ENCODE measurements around the gene SMCP.
A peak's percentile ranks its signal among the peaks of the same experiment; 100 is the strongest.

SMCP gene, protein sequence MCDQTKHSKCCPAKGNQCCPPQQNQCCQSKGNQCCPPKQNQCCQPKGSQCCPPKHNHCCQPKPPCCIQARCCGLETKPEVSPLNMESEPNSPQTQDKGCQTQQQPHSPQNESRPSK

GRCh38 chr1:152878042-152878441, at the start of gene SMCP:
Gene SMCP, plus strand, starts transcription at chr1:152878322. Its CDS starts 6,101 bp downstream, at chr1:152884423.
- no peak for DNase-seq (ENCODE audit: low read depth in 1 of 2, low spot score in 1 of 2)

GRCh38 chr1:152836870-152837269, 41.3 kb upstream of the SMCP start:
- no peak for DNase-seq (ENCODE audit: low read depth in 1 of 2, low spot score in 1 of 2)

DNA sequence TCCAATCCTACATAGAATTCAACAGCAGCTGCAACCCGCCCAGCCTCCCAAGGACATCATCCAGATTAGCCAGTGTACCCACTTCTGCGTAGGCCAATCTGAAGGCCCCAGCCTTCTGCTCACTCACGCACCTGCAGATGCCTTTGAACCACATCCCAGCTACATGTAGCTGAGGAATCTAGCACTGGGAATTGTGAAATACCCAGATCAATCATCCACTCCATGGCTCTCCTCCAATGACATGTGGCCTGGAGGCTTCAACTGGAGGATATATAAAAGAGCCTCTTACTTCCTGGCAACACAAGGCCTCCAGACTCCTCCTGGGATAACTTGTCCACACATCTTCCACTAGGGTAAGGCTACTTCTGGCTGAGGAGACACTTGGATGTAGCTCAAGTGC, 35.6 kb upstream of the SMCP start, which contains the start of gene LCE6A:
Gene LCE6A (plus strand): TSS at position 301 of the 400 bp plus-strand sequence. CDS start 665 bp downstream, outside the sequence.
- no peak for DNase-seq (ENCODE audit: low read depth in 1 of 2, low spot score in 1 of 2)

DNA sequence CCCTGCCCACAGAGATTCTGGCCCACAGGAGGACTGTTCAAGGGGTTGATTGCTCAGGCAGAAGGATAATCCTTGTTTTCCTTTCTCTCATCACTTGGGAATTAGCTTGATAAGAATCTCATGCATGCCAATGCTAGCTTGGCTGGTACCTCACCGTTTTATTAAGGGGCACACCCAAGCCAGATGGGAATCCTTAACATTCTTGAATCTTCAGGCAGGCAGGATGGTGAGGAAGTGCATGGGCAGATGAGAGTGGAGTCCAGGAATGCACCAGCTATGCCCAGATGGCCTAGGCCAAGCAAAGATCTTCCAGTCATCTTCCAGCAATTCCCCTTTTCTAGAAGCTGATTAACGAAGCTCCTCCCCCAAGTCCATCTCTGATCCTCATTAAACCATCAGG, 22.5 kb upstream of the SMCP start:
- DNase-seq (ENCODE audit: low read depth in 1 of 2, low spot score in 1 of 2) = no peak

DNA sequence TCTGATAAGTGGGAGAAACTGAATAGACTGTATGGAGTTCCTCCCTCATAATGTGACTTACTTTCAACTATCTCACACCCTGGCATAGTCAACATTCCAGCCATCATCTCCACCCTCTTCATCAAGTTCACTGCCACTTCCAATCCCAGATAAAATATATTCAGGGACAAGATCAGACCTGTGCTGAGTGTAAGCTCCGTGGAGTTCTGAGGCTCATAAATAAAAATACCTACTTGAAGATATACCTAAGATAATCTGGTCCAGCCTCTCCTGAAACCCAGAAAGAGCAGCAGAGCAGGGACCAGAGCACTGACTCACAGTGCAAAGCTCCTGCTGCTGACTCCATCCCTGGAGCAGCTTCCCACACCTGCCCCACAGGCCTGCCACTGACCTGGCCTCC, 20.1 kb upstream of the SMCP start:
- DNase-seq (ENCODE audit: low read depth in 1 of 2, low spot score in 1 of 2) = no peak

DNA sequence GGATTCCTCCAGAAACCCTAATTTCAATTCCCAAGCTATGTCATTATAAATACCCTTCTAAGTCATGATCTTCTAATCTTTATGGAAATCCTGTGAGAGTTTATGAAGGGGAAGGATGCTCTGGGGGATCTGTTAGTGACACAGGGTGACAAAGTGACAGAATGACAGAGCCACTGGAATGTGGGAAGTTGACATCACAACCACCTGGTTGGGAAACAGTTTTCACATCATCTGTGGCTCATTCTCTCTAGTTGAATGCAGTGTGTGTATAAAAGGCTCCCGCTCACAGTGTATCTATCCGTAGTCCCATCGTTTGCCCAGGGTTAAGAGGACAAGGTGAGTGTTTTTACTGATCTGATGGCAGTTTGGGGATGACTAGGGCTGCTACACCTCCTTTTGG, 18.4 kb upstream of the SMCP start, which contains the start of gene LCE7A:
Gene LCE7A (plus strand): TSS at position 301 of the 400 bp plus-strand sequence. CDS start 702 bp downstream, outside the sequence.
- no peak for DNase-seq (ENCODE audit: low read depth in 1 of 2, low spot score in 1 of 2)

- DNase-seq (ENCODE audit: low read depth in 1 of 2, low spot score in 1 of 2) = no peak
Measured at GRCh38 chr1:152860129-152860528, 18.0 kb upstream of the SMCP start.

DNA sequence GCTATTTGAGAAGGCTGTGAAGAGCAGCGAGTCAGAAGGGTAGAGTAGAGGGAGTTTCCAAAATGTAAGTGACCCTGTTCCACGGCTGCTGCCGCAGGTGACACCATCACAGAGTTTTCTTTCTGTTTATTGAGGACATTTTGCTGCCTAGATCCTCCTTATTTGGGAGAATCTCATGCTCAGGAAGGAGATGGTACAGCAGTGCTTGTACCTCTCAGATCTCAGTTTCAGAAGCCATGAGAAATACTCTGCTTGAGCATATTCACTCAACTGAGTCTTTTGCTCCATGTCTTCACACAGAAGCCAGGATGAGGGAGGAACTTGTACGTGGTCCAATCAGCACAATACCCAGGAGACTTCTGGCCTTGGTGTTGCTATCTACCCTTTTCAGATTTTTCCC, 16.7 kb upstream of the SMCP start:
- no peak for DNase-seq (ENCODE audit: low read depth in 1 of 2, low spot score in 1 of 2)

- no peak for DNase-seq (ENCODE audit: low read depth in 1 of 2, low spot score in 1 of 2)
Measured at GRCh38 chr1:152864443-152864842, 13.7 kb upstream of the SMCP start.

GRCh38 chr1:152866321-152866720, 11.8 kb upstream of the SMCP start:
- no peak for DNase-seq (ENCODE audit: low read depth in 1 of 2, low spot score in 1 of 2)

GRCh38 chr1:152869808-152870419, 8.2 kb upstream of the SMCP start:
- peak; percentile 7 to 57 for DNase-seq (ENCODE audit: low read depth in 1 of 2, low spot score in 1 of 2)

GRCh38 chr1:152870831-152871730, 7.0 kb upstream of the SMCP start:
- no peak for DNase-seq (ENCODE audit: low read depth in 1 of 2, low spot score in 1 of 2)

GRCh38 chr1:152871731-152872126, 6.4 kb upstream of the SMCP start:
- DNase-seq (ENCODE audit: low read depth in 1 of 2, low spot score in 1 of 2) = no peak

DNA sequence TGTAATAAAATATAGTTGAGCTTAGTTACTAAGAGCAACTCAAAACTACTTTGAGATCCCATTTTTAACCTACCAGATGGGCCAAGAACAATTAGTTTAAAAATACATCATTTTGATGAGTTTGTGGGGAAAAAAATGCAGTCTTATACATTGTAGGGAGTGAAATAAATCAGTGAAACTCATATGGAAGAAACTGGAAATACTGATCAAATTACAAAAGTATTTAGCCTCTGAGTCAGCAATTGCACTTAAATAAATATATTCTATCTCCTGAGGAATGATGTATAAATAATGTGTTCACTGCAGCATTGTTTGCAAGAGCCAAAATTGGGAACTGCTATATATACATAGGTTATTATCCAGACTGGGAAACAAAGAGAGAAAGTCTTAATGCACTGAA, 4.6 kb upstream of the SMCP start:
- no peak for DNase-seq (ENCODE audit: low read depth in 1 of 2, low spot score in 1 of 2)

- DNase-seq (ENCODE audit: low read depth in 1 of 2, low spot score in 1 of 2) = no peak
Measured at GRCh38 chr1:152876827-152877226, 1.3 kb upstream of the SMCP start.

GRCh38 chr1:152879559-152880198, 1.6 kb downstream of the SMCP start:
- DNase-seq (ENCODE audit: low read depth in 1 of 2, low spot score in 1 of 2) = no peak

- DNase-seq (ENCODE audit: low read depth in 1 of 2, low spot score in 1 of 2) = no peak
Measured at GRCh38 chr1:152880316-152880715, 2.2 kb downstream of the SMCP start.

DNA sequence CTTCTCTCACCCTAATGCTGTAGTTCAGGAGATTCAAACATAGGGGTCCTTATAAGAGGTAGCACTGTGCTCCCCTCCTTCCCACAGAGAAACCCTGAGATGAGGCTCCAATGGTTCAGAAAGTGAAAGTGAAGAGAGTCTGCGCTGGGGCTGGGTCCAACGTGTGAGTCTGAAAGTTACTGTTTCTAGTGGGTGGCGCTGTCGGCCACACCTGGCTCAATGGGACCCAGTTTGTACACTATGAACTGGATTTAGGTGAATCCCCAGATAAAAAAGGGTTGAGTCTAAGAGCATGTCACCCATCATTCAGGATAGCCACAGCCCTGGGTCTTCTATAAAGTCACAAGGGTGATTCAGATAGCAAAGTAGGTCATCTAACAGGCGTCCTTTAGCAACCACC, 2.8 kb downstream of the SMCP start:
- DNase-seq (ENCODE audit: low read depth in 1 of 2, low spot score in 1 of 2) = no peak

- no peak for DNase-seq (ENCODE audit: low read depth in 1 of 2, low spot score in 1 of 2)
Measured at GRCh38 chr1:152884085-152884484, 6.0 kb downstream of the SMCP start.

GRCh38 chr1:152884506-152884905, 6.4 kb downstream of the SMCP start:
- DNase-seq (ENCODE audit: low read depth in 1 of 2, low spot score in 1 of 2) = no peak

DNA sequence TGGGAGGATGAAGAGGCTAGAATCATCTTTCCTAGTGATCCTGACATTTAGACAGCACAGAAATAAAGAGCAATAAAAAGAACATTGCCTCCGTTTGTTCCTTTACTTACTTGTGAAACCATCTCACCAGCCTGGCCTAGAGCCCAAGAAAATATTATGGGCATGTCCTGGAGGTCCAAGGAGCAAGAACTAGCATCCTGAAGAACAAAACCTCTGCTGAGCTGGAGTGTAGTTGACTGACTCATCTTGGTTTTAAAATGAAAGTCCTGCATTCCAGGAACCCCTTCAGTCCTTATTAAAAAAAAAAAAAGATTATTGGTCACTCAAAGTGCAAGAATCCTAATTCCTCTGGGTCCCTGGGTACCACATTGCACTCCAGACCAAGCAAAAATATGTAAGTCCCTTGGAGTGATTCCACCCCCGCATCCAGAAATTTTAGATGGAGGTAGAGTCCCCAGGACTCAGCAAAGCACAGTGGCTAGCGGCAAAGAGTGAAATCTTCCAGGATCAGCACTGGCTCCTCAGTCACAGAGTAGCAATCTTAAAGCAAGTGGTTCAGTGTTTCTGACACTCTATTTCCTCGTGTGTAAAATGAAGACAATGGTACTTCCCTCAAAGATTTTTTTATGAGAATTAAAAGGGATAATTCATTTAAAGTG, 7.0 kb downstream of the SMCP start:
- no peak for DNase-seq (ENCODE audit: low read depth in 1 of 2, low spot score in 1 of 2)
